SH-SY5Y (cell line): ENCODE results near the gene FOXP1.

Experiments
- GATA2 ChIP-seq: IDR thresholded peaks from 2 replicates; pipeline ENCODE4 v1.6.1; 2011; ENCODE audit warnings: mild to moderate bottlenecking, low read depth, low read length
- GATA3 ChIP-seq: IDR thresholded peaks from 2 replicates; pipeline ENCODE4 v1.6.1; 2011; ENCODE audit warnings: low read depth, mild to moderate bottlenecking, low read length, moderate library complexity

- TF ChIP-seq GATA2 (no peak), GATA3 (no peak)
These were observed 338.6 kb downstream of the FOXP1 start for GRCh38 chr3:71244826-71245488.
